ENCODE measurements around the gene CCNYL1.

CCNYL1 gene

DNA sequence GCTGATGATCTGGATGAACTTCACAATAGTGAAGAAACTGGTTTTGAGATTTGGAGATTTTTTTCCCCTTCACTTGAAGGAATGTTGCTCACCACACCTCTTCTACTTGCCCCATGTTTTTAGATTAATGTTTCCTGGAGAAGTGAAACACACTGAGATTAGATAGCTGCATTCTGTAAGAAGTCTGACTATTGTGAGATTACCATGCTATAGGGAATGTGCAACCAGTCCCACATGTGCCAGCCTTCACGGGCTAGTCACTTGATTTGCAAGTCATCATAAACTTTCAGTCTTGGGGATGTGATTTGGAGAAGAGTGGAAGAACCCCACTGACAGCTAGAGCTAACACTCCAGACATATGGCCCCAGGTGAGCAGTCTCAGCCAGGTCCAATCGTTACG, 7.4 kb upstream of the CCNYL1 start:
- H3K27ac ChIP-seq = no peak overlapping the region
- no peak for TF ChIP-seq ZFX (IDR thresholded peaks at IDR 0.05; ENCODE audit: borderline replicate concordance)
- TF ChIP-seq, protein P1, sequence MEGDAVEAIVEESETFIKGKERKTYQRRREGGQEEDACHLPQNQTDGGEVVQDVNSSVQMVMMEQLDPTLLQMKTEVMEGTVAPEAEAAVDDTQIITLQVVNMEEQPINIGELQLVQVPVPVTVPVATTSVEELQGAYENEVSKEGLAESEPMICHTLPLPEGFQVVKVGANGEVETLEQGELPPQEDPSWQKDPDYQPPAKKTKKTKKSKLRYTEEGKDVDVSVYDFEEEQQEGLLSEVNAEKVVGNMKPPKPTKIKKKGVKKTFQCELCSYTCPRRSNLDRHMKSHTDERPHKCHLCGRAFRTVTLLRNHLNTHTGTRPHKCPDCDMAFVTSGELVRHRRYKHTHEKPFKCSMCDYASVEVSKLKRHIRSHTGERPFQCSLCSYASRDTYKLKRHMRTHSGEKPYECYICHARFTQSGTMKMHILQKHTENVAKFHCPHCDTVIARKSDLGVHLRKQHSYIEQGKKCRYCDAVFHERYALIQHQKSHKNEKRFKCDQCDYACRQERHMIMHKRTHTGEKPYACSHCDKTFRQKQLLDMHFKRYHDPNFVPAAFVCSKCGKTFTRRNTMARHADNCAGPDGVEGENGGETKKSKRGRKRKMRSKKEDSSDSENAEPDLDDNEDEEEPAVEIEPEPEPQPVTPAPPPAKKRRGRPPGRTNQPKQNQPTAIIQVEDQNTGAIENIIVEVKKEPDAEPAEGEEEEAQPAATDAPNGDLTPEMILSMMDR (IDR thresholded peaks at IDR 0.05) = no peak

DNA sequence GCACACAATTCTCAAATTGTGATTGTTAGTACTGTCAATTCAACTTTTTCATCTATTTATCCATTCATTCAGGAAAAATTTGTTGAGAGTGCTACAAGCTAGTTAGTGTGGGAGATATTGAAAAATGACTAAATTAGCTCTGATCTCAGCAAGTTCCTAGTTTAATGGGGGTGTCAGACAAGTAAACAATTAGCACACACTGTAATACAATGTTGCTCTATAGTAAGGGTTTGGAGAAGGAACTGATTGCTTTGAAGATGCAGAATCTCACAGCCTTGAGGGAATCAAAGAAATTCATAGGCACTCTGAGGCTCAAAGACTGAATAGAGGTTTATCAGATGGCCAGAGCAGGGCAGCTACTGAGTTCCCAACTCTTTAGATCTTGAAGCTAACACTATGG, 6.8 kb upstream of the CCNYL1 start:
- TF ChIP-seq, protein P1 (IDR thresholded peaks at IDR 0.05) = no peak
- TF ChIP-seq ZFX (IDR thresholded peaks at IDR 0.05; ENCODE audit: borderline replicate concordance) = no peak
- H3K27ac ChIP-seq = no peak overlapping the region

- no peak for TF ChIP-seq ZFX (IDR thresholded peaks at IDR 0.05; ENCODE audit: borderline replicate concordance)
- TF ChIP-seq, protein P1 (IDR thresholded peaks at IDR 0.05) = no peak
Observed at GRCh38 chr2:207706936-207707860, 4.2 kb upstream of the CCNYL1 start.

DNA sequence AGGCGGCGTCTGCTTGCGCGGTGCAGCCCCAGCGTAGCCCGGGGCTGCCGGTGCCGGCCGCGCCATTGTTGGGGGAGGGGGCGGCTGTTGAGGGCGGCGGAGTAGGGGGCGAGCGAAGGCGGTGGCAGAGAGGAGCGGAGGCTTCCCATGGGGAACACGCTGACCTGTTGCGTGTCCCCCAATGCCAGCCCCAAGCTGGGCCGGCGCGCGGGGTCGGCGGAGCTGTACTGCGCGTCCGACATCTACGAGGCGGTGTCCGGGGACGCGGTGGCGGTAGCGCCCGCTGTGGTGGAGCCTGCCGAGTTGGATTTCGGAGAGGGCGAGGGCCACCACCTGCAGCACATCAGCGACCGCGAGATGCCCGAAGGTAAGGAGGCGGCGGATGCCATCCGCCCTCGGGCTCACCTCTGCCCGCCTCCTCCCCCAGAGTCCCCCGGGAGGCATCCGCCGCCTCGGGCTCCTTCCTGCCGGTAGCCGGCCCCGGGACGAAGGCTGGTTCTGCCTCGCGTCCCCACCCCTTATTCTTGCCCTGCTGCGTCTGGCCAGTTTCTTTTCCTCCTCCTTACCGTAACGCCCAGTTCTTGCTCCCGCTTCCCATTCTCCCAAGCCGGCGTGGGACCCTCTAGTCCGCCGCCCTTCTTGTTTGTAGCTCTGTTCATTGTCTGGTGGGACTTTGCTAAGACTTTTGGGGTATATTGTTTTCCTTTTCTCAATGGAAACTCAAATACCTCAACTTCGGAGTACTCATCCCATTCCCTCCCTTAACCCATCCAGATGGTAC, 500 bp downstream of the CCNYL1 start:
- H3K27ac ChIP-seq = peak overlapping the region; percentile 91

More at GRCh38 chr2:207706936-207707860, 4.2 kb upstream of the CCNYL1 start:
- H3K27ac ChIP-seq = no peak overlapping the region

GRCh38 chr2:207716056-207716455, 4.6 kb downstream of the CCNYL1 start:
- H3K27ac ChIP-seq = no peak overlapping the region
- TF ChIP-seq, protein P1 (IDR thresholded peaks at IDR 0.05) = no peak
- no peak for TF ChIP-seq ZFX (IDR thresholded peaks at IDR 0.05; ENCODE audit: borderline replicate concordance)

More for the DNA sequence above, 500 bp downstream of the CCNYL1 start:
- TF ChIP-seq, protein P1 (IDR thresholded peaks at IDR 0.05) = no peak
- TF ChIP-seq ZFX (IDR thresholded peaks at IDR 0.05; ENCODE audit: borderline replicate concordance) = no peak

- H3K27ac ChIP-seq = no peak overlapping the region
- TF ChIP-seq, protein P1 (IDR thresholded peaks at IDR 0.05) = no peak
- TF ChIP-seq ZFX (IDR thresholded peaks at IDR 0.05; ENCODE audit: borderline replicate concordance) = no peak
Observed at GRCh38 chr2:207718521-207718920, 7.1 kb downstream of the CCNYL1 start.

Measured in 22Rv1 (cell line).